Hematopoietic multipotent progenitor cell treated with erythropoietin and hydrocortisone succinate and interleukin-3 and kit ligand, for 17 days (in vitro differentiated cells): ENCODE results near the gene RHBG.

Source experiments
- DNase-seq: peaks from one replicate; pipeline ENCODE4 v3.0.0-alpha.2; 2015; ENCODE audit warnings: low spot score

RHBG gene

DNA sequence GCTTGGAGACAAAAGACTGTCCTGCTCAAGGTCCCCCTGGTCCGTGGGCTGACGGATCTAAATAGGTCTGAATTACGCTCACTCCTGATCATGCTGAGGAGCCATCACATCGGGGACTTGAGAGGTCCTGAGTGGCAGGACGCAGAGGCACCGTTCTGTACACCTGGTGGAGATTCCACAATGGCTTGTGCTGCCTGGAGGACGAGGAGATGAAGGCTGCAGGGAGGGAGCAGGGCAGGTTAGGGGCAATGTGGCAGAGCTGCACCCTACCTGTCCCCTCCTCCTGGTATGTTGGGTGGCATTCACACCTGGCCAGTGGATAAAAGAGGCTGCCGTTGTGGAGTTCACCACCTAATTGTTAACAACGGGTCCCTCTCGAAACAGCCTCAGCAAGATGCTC is 38.7 kb downstream of the RHBG start:
- no peak for DNase-seq

- DNase-seq: no peak
Measured at GRCh38 chr1:156409439-156409838, 40.4 kb downstream of the RHBG start.

GRCh38 chr1:156410238-156410637 is 41.2 kb downstream of the RHBG start:
- no peak for DNase-seq

DNA sequence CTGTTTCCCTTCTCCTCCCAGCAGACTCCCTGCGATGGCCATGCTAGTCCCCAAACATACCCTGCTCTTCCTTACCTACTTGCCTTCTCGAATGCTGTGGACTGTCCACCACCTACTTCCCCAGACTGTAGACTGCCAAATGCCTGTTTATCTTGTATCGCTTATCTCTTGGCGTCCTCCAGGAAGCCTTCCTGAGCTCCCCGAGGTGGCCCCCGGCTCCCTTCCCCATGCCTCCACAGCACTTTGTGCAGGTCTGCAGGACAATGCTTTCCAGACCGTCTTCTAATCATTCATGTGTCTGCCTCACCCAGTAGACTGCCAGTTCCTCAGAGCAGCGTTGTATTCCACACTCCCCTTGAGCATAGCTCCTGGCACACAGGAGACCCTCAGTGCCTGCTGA is 41.7 kb downstream of the RHBG start:
- DNase-seq: no peak

GRCh38 chr1:156412653-156413321 is 43.8 kb downstream of the RHBG start:
- no peak for DNase-seq

- DNase-seq: no peak
Measured at GRCh38 chr1:156413391-156414246, 44.6 kb downstream of the RHBG start.

GRCh38 chr1:156414461-156415064 is 45.6 kb downstream of the RHBG start:
- no peak for DNase-seq

DNA sequence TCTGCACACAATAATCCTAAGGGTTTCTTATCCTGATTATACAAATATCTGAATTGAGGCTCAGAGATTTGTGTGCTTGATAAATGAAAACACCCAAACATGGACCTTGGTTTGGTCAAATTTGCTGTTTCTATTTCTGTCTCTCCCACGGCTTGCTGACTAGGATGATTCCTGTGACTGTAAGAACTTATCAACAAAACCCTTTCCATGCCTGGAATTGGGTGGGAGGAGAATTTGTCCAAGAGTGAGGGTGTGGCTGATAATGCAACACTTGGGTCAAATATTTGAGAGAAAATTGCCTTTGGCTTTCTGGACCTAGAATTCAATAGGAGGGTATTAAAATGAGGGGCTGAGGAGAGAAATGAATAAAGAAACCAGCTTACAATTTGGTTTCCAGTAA is 48.0 kb downstream of the RHBG start:
- no peak for DNase-seq

DNA sequence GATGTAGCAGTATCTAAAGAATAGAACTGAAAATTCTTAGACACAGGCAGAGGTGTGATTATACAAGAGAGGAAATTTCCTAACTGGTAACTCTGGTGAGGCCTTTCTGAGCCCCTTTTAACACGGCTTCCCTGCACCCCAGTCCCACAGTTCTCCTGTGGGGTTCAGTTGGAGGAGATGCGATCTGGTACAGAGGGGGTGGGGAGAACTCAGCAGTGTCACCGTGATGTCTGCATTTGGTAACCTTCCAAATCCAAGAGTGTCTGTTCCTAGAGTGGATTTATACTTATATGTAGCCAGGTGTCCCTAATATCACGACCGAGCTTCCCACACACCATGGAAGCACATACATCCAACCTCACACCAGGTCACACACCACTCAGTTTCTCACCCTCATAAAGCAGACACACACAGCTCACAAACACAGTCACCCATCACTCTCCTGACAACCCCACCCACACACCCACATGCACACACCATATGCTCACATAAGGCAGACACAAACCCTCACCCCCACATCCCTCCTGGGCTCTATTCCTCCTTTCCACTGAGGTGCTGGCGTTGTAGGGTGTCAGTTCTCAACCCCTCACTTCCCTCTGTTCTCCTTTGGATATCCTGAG is 48.5 kb downstream of the RHBG start:
- no peak for DNase-seq

DNA sequence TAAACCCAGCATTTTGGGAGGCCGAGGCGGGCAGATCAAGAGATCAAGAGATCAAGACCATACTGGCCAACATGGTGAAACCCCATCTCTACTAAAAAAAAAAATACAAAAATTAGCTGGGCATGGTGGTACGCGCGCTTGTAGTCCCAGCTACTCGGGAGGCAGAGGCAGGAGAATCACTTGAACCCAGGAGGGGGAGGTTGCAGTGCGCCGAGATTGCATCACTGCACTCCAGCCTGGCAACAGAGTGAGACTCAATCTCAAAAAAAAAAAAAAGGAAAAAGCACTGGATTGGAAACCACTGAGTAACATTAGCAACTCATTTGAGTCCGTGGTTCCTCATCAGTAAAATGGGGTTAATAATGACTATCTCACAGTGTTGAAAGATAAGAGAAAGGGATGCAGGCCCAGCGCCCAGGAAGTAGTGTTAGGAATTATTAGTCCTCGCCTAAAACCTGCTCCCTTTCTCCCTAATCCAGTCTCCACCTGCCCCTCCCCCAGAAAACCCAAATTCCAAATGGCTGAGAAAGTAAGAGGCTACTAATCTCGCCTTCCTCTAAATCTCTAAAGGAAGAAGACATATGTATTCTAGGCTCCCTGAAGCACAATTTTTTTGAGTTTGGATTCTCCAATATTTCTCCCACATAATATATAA is 49.5 kb downstream of the RHBG start:
- DNase-seq: no peak

- DNase-seq: no peak
Measured at GRCh38 chr1:156419854-156420204, 50.8 kb downstream of the RHBG start.

- no peak for DNase-seq
Measured at GRCh38 chr1:156420205-156421061, 51.4 kb downstream of the RHBG start.

DNA sequence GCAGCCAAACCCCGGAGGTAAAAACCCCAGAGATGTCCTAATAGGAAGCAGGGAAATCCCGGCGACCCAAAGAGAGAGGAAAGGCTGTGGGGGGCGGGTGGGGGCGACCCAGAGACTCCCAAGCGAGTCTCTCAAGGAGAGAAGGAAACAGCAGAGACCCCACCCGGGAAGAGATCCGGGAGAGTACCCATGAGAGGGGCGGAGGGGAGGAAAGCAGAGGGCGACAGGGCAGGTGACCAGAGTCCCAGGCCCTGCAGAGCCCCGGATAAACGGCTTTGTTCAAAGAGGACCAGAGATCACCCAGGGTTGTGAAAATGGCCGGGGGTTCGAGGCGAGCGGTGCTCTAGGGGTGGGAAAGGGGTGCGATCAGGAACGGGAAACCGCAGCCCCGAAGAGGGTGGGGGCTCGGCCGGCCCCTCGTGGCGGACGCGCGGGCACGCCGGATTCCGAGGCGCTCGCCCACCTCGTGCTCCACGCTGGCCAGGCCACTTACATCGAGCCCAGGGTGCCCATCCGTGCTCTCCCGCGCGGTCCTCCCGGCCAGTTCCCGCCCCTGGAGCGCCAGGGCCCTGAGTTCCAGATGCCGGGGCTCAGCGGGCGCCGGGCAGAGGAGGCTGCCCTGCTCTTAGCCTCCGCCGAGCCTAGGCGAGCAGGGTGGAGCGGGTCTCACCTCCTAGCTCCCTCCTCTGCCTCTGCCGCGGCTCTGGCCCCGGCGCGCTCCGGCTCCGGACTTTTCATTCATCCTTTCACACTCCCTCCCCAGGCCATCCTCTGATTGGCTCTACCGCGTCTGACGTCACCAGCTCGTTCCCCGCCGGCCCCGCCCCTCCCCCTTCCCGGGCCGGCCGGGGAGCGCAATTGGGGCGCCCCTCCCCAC is 52.3 kb downstream of the RHBG start:
- no peak for DNase-seq

GRCh38 chr1:156421939-156422601 is 53.1 kb downstream of the RHBG start:
- DNase-seq: no peak

- DNase-seq: no peak
Measured at GRCh38 chr1:156422602-156423091, 53.6 kb downstream of the RHBG start.

DNA sequence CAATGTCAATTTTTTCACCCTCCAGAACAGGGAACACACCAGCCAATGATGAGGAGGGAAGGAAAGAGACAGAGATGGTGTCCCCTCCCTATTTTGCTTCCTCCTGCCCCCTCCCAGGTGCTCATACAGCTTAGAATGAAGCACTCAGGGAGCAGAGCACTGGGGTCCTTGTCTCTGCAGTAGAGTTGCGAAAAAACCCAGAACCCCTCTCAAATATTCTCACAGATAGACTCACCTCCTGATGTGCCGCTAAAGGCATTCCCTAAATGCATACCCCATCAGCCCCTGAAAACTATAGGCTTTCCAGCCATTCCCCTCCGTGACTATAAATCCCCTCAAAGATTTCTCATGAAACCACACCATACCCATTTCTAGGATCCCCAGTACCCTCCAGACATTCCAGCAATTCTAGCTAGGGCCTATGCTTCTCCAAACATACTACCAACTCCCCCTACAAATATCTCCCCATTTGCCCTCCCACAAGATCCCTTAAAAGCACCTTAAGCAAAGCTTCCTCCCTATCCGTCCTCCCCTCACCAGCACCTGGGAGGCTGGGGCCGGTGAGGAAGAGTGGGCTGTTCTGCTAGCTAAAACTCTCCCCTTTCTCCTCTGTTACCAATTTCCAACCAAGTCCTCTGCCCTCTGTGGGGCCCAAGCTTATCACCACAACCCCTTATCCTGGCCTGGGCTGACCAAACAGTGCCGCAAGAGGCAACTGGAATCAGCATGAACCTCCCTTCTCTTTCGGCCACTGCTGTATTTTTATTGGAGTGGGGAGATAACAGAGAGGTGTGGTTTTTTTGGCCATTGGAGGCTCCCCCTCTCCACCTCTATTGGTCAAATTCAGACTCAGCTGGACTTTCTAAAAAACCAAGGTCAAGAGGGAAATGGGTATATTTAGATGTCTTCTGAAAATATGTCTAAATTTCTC is 54.7 kb downstream of the RHBG start:
- no peak for DNase-seq

GRCh38 chr1:156424806-156425432 is 55.9 kb downstream of the RHBG start:
- no peak for DNase-seq

DNA sequence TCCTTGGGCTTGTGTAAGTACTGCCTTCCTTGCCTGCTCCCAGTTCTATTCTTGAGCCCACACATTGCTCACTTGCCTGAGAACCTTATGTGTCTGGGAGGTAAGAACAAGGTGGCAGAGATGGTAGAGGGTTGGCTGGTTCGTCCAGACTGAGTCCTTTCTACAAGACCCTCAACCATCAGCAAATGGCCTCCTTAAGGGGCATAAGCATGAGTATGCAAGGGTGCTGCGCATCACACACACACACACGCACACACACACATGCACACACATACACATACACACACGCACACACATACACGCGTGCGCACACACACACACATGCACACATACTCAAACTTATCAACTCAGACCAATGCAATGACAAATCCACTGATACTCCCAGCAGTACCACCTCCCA is 56.9 kb downstream of the RHBG start:
- no peak for DNase-seq
